WTC11 (cell line): Measurements from ENCODE around the gene PDZD2. TPM values are rescaled to one million over a fixed set of nuclear protein-coding genes. Genes with fewer than 3 reads are reported as not detected.
A peak's percentile ranks its signal among the peaks of the same experiment; 100 is the strongest.

ENCODE experiments used
- ATAC-seq: fragments of 200-7000 bp; cut with Tn5 transposase; 2 replicates; pipeline ENCODE4 v1.10.0; 2021; ENCODE audit warnings: mild to moderate bottlenecking, moderate library complexity
- CTCF ChIA-PET: fragments of 300-600 bp; sonication (Branson Sonifier 250); formaldehyde crosslinking; loops from one replicate; lab custom pipeline; 2021; ENCODE audit warnings: antibody characterized with exemption; lab: Charles Lee
- POLR2A ChIA-PET: fragments of 350-600 bp; sonication (Branson Sonifier 250); formaldehyde crosslinking; loops from one replicate; lab custom pipeline; 2021; ENCODE audit warnings: antibody characterized with exemption; lab: Charles Lee
- DNase-seq: peaks from one replicate; pipeline ENCODE4 v3.0.0; 2021; ENCODE audit warnings: low spot score
- H3K27ac Mint-ChIP-seq: 2 replicates; pipeline ENCODE4 v1.8.0; 2021; ENCODE audit warnings: mixed read lengths
- H3K27me3 Mint-ChIP-seq: 2 replicates; pipeline ENCODE4 v1.8.0; 2021; ENCODE audit warnings: low read depth, mild to moderate bottlenecking, moderate library complexity, mixed read lengths
- H3K36me3 Mint-ChIP-seq: 2 replicates; pipeline ENCODE4 v1.8.0; 2021; ENCODE audit warnings: mixed read lengths
- H3K4me1 Mint-ChIP-seq: 2 replicates; pipeline ENCODE4 v1.8.0; 2022; ENCODE audit warnings: mixed read lengths
- H3K4me3 Mint-ChIP-seq: 2 replicates; pipeline ENCODE4 v1.8.0; 2021; ENCODE audit warnings: mild to moderate bottlenecking, moderate library complexity, mixed read lengths
- H3K9me3 Mint-ChIP-seq: 2 replicates; pipeline ENCODE4 v1.8.0; 2021; ENCODE audit warnings: mixed read lengths
- GRHL2 ChIP-seq: fragments of 250-450 bp; sonication (Bioruptor Pico); IDR thresholded peaks from 2 replicates; pipeline ENCODE4 v1.8.0; 2022; ENCODE audit warnings: mild to moderate bottlenecking, moderate library complexity; ENCODE audit not compliant: insufficient replicate concordance, severe bottlenecking
- OVOL2 ChIP-seq: fragments of 250-450 bp; sonication (Bioruptor Pico); IDR thresholded peaks from 2 replicates; pipeline ENCODE4 v1.9.0; 2021; ENCODE audit warnings: mild to moderate bottlenecking, borderline replicate concordance
- PRRX2 ChIP-seq: fragments of 250-450 bp; sonication (Bioruptor Pico); IDR thresholded peaks from 2 replicates; pipeline ENCODE4 v1.8.0; 2021; ENCODE audit warnings: mild to moderate bottlenecking
- SMAD4 ChIP-seq: sonication (generic); formaldehyde crosslinking; IDR thresholded peaks from 2 replicates; pipeline ENCODE4 v1.8.0; 2022; ENCODE audit warnings: mild to moderate bottlenecking, missing genetic modification reagents
- SOX15 ChIP-seq: fragments of 250-450 bp; sonication (Bioruptor Pico); IDR thresholded peaks from 2 replicates; pipeline ENCODE4 v1.9.0; 2021; ENCODE audit warnings: mild to moderate bottlenecking
- TP53 ChIP-seq: sonication (generic); formaldehyde crosslinking; IDR thresholded peaks from 2 replicates; pipeline ENCODE4 v1.8.1; 2023; ENCODE audit warnings: mild to moderate bottlenecking, missing genetic modification reagents
- ZNF263 ChIP-seq: sonication (generic); formaldehyde crosslinking; IDR thresholded peaks from 2 replicates; pipeline ENCODE4 v1.8.1; 2022; ENCODE audit warnings: low read depth, mild to moderate bottlenecking, moderate library complexity, missing genetic modification reagents
- total RNA-seq: library from RNA; stranded (reverse); gene quantifications from 3 replicates; pipeline ENCODE4 v1.2.3, GENCODE V29; 2021
- TF ChIP-seq, protein P1 (sequence below): sonication (generic); formaldehyde crosslinking; IDR thresholded peaks from 2 replicates; pipeline ENCODE4 v1.8.0; 2023; ENCODE audit warnings: missing genetic modification reagents
- TF ChIP-seq, protein P2 (sequence below): sonication (generic); formaldehyde crosslinking; conservative IDR thresholded peaks from 2 replicates; pipeline ENCODE4 v1.8.1; 2022; ENCODE audit warnings: mild to moderate bottlenecking, missing genetic modification reagents
- TF ChIP-seq, protein P3 (sequence below): sonication (generic); formaldehyde crosslinking; IDR thresholded peaks from 2 replicates; pipeline ENCODE4 v1.8.0; 2022; ENCODE audit warnings: mild to moderate bottlenecking, missing genetic modification reagents
- TF ChIP-seq, protein P4 (sequence below): sonication (generic); formaldehyde crosslinking; IDR thresholded peaks from 2 replicates; pipeline ENCODE4 v1.8.0; 2023; ENCODE audit warnings: missing genetic modification reagents, mild to moderate bottlenecking, borderline replicate concordance
- TF ChIP-seq, protein P5 (sequence below): sonication (generic); formaldehyde crosslinking; IDR thresholded peaks from 2 replicates; pipeline ENCODE4 v1.8.1; 2023; ENCODE audit warnings: mild to moderate bottlenecking, moderate library complexity, missing genetic modification reagents
- TF ChIP-seq, protein P6 (sequence below): sonication (generic); formaldehyde crosslinking; IDR thresholded peaks from 2 replicates; pipeline ENCODE4 v1.8.0; 2022; ENCODE audit warnings: missing genetic modification reagents
- TF ChIP-seq, protein P7 (sequence below): fragments of 250-450 bp; sonication (Bioruptor Pico); IDR thresholded peaks from 2 replicates; pipeline ENCODE4 v1.9.0; 2021; ENCODE audit warnings: moderate library complexity, mild to moderate bottlenecking, inconsistent platforms, borderline replicate concordance
- TF ChIP-seq, protein P8 (sequence below): sonication (generic); formaldehyde crosslinking; IDR thresholded peaks from 2 replicates; pipeline ENCODE4 v1.8.1; 2023; ENCODE audit warnings: mild to moderate bottlenecking, missing genetic modification reagents

Gene PDZD2
- total RNA-seq, 1 experiment from 2014 or later: 11.4 TPM

DNA sequence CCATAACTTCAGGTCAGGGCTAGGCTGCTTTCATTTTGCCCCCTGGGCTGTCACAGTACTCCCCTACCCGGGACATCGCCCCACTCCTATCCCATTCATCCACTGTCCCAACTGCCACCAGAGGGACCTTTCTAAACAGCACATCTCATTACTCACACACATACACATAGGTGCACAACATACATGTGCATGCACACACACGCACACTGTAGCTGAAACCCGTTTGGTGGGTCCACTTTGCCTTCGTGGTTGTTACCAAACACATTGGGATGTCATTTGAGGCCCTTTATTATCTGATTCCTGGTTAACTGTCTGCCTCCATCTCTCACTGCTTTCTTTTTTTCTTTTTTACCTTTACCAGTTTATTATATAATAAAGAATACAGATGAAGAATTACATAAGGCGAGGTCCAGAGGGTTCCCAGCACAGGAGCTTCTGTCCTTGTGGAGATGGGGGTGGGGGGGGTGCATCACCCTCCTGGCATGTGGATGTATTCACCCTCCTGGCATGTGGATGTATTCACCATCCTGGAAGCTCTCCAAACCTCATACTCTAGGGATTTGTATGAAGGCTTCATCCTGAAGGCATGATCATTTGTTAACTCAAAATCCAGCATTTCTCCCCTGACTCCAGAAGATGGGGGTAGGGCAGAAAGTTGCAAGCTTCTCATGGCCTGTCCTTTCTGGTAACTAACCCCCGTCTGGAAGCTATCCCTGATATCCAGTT lies 349.2 kb downstream of the PDZD2 start:
- Mint-ChIP-seq H3K4me1 (peaks cover 40% of the 10 kb centered on the region), H3K27ac (peak overlapping the region; percentile 8; the same call in 1 of the 2 replicates), H3K4me3 (no peak overlapping the region), H3K9me3 (peaks cover 14% of the 10 kb centered on the region), H3K36me3 (peaks cover 16% of the 10 kb centered on the region), H3K27me3 (peaks cover 2% of the 10 kb centered on the region; the same call in 1 of the 2 replicates)
- ATAC-seq (no peak), DNase-seq (no peak)
- POLR2A ChIA-PET: no interaction called here
- CTCF ChIA-PET: interaction anchor here (0.9 to 1.8 kb wide), 2 partner anchors 30 to 105 kb away, joined by 3 to 7 read pairs; no protein-coding TSS in a partner anchor
- no peak for TF ChIP-seq PRRX2 (CRISPR knock-in tag)
- TF ChIP-seq, protein P1, sequence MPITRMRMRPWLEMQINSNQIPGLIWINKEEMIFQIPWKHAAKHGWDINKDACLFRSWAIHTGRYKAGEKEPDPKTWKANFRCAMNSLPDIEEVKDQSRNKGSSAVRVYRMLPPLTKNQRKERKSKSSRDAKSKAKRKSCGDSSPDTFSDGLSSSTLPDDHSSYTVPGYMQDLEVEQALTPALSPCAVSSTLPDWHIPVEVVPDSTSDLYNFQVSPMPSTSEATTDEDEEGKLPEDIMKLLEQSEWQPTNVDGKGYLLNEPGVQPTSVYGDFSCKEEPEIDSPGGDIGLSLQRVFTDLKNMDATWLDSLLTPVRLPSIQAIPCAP (CRISPR knock-in tag): no peak
- TF ChIP-seq, protein P2, sequence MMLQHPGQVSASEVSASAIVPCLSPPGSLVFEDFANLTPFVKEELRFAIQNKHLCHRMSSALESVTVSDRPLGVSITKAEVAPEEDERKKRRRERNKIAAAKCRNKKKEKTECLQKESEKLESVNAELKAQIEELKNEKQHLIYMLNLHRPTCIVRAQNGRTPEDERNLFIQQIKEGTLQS (CRISPR knock-in tag): no peak
- TF ChIP-seq, protein P3, sequence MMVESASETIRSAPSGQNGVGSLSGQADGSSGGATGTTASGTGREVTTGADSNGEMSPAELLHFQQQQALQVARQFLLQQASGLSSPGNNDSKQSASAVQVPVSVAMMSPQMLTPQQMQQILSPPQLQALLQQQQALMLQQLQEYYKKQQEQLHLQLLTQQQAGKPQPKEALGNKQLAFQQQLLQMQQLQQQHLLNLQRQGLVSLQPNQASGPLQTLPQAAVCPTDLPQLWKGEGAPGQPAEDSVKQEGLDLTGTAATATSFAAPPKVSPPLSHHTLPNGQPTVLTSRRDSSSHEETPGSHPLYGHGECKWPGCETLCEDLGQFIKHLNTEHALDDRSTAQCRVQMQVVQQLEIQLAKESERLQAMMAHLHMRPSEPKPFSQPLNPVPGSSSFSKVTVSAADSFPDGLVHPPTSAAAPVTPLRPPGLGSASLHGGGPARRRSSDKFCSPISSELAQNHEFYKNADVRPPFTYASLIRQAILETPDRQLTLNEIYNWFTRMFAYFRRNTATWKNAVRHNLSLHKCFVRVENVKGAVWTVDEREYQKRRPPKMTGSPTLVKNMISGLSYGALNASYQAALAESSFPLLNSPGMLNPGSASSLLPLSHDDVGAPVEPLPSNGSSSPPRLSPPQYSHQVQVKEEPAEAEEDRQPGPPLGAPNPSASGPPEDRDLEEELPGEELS (CRISPR knock-in tag): no peak
- TF ChIP-seq, protein P4, sequence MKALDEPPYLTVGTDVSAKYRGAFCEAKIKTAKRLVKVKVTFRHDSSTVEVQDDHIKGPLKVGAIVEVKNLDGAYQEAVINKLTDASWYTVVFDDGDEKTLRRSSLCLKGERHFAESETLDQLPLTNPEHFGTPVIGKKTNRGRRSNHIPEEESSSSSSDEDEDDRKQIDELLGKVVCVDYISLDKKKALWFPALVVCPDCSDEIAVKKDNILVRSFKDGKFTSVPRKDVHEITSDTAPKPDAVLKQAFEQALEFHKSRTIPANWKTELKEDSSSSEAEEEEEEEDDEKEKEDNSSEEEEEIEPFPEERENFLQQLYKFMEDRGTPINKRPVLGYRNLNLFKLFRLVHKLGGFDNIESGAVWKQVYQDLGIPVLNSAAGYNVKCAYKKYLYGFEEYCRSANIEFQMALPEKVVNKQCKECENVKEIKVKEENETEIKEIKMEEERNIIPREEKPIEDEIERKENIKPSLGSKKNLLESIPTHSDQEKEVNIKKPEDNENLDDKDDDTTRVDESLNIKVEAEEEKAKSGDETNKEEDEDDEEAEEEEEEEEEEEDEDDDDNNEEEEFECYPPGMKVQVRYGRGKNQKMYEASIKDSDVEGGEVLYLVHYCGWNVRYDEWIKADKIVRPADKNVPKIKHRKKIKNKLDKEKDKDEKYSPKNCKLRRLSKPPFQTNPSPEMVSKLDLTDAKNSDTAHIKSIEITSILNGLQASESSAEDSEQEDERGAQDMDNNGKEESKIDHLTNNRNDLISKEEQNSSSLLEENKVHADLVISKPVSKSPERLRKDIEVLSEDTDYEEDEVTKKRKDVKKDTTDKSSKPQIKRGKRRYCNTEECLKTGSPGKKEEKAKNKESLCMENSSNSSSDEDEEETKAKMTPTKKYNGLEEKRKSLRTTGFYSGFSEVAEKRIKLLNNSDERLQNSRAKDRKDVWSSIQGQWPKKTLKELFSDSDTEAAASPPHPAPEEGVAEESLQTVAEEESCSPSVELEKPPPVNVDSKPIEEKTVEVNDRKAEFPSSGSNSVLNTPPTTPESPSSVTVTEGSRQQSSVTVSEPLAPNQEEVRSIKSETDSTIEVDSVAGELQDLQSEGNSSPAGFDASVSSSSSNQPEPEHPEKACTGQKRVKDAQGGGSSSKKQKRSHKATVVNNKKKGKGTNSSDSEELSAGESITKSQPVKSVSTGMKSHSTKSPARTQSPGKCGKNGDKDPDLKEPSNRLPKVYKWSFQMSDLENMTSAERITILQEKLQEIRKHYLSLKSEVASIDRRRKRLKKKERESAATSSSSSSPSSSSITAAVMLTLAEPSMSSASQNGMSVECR (CRISPR knock-in tag): no peak
- TF ChIP-seq, protein P5, sequence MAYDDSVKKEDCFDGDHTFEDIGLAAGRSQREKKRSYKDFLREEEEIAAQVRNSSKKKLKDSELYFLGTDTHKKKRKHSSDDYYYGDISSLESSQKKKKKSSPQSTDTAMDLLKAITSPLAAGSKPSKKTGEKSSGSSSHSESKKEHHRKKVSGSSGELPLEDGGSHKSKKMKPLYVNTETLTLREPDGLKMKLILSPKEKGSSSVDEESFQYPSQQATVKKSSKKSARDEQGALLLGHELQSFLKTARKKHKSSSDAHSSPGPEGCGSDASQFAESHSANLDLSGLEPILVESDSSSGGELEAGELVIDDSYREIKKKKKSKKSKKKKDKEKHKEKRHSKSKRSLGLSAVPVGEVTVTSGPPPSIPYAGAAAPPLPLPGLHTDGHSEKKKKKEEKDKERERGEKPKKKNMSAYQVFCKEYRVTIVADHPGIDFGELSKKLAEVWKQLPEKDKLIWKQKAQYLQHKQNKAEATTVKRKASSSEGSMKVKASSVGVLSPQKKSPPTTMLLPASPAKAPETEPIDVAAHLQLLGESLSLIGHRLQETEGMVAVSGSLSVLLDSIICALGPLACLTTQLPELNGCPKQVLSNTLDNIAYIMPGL (CRISPR knock-in tag): no peak
- TF ChIP-seq, protein P6, sequence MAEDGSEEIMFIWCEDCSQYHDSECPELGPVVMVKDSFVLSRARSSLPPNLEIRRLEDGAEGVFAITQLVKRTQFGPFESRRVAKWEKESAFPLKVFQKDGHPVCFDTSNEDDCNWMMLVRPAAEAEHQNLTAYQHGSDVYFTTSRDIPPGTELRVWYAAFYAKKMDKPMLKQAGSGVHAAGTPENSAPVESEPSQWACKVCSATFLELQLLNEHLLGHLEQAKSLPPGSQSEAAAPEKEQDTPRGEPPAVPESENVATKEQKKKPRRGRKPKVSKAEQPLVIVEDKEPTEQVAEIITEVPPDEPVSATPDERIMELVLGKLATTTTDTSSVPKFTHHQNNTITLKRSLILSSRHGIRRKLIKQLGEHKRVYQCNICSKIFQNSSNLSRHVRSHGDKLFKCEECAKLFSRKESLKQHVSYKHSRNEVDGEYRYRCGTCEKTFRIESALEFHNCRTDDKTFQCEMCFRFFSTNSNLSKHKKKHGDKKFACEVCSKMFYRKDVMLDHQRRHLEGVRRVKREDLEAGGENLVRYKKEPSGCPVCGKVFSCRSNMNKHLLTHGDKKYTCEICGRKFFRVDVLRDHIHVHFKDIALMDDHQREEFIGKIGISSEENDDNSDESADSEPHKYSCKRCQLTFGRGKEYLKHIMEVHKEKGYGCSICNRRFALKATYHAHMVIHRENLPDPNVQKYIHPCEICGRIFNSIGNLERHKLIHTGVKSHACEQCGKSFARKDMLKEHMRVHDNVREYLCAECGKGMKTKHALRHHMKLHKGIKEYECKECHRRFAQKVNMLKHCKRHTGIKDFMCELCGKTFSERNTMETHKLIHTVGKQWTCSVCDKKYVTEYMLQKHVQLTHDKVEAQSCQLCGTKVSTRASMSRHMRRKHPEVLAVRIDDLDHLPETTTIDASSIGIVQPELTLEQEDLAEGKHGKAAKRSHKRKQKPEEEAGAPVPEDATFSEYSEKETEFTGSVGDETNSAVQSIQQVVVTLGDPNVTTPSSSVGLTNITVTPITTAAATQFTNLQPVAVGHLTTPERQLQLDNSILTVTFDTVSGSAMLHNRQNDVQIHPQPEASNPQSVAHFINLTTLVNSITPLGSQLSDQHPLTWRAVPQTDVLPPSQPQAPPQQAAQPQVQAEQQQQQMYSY (CRISPR knock-in tag): no peak
- no peak for TF ChIP-seq TP53 (CRISPR knock-in tag)
- TF ChIP-seq SOX15 (CRISPR knock-in tag): no peak
- no peak for TF ChIP-seq SMAD4 (CRISPR knock-in tag)
- no peak for TF ChIP-seq OVOL2 (CRISPR knock-in tag)
- TF ChIP-seq, protein P7, sequence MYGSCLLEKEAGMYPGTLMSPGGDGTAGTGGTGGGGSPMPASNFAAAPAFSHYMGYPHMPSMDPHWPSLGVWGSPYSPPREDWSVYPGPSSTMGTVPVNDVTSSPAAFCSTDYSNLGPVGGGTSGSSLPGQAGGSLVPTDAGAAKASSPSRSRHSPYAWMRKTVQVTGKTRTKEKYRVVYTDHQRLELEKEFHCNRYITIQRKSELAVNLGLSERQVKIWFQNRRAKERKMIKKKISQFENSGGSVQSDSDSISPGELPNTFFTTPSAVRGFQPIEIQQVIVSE: no peak
- no peak for TF ChIP-seq ZNF263 (CRISPR knock-in tag)
- TF ChIP-seq GRHL2 (CRISPR knock-in tag): no peak
- TF ChIP-seq, protein P8, sequence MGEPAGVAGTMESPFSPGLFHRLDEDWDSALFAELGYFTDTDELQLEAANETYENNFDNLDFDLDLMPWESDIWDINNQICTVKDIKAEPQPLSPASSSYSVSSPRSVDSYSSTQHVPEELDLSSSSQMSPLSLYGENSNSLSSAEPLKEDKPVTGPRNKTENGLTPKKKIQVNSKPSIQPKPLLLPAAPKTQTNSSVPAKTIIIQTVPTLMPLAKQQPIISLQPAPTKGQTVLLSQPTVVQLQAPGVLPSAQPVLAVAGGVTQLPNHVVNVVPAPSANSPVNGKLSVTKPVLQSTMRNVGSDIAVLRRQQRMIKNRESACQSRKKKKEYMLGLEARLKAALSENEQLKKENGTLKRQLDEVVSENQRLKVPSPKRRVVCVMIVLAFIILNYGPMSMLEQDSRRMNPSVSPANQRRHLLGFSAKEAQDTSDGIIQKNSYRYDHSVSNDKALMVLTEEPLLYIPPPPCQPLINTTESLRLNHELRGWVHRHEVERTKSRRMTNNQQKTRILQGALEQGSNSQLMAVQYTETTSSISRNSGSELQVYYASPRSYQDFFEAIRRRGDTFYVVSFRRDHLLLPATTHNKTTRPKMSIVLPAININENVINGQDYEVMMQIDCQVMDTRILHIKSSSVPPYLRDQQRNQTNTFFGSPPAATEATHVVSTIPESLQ (CRISPR knock-in tag): no peak
